NT2/D1 (cell line): ENCODE data around the gene CSF3R.

Experiments used
- SUZ12 ChIP-seq: IDR thresholded peaks from 2 replicates; pipeline ENCODE4 v1.6.1; 2011; ENCODE audit not compliant: insufficient read length, insufficient read depth; ENCODE audit errors: extremely low read depth
- ZNF274 ChIP-seq: IDR thresholded peaks from 2 replicates; pipeline ENCODE4 v1.6.1; 2011; ENCODE audit warnings: mild to moderate bottlenecking, low read depth, low read length

DNA sequence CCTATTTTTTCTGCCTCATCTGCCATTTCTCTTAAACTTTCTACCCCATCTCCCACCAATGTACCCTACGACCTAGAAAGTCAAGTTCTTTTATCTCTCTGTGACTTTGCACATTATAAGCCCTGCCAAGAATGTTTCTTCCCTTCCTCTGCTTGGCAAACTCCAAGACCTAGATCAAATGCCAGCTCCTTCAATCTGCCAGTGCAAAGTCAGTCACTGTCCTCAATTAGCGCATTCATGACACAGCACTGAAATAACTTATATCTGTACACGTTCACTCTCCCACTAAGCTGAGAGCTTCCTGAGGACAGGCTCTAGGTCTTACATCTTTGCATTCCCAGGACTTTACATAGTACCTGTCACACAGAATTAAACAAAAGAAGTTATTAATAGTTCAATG is 63.6 kb downstream of the CSF3R start:
- TF ChIP-seq ZNF274 = no peak
- TF ChIP-seq SUZ12 = no peak
